Activated naive CD4-positive, alpha-beta T cell treated with anti-CD3 and anti-CD28 coated beads, Interleukin-2, amount 50 U/mL, for 24 hours (primary cell): ENCODE results near the gene SEMA5A.

Experiments
- H3K27ac Mint-ChIP-seq: one replicate; pipeline ENCODE4 v1.8.0; 2021; ENCODE audit warnings: mild to moderate bottlenecking, mixed read lengths
- H3K27me3 Mint-ChIP-seq: one replicate; pipeline ENCODE4 v1.8.0; 2021; ENCODE audit warnings: mixed read lengths
- H3K36me3 Mint-ChIP-seq: one replicate; pipeline ENCODE4 v1.8.0; 2021; ENCODE audit warnings: mixed read lengths
- H3K4me1 Mint-ChIP-seq: one replicate; pipeline ENCODE4 v1.8.0; 2021; ENCODE audit warnings: mixed read lengths
- H3K4me3 Mint-ChIP-seq: one replicate; pipeline ENCODE4 v1.8.0; 2021; ENCODE audit warnings: mild to moderate bottlenecking, mixed read lengths
- H3K9me3 Mint-ChIP-seq: one replicate; pipeline ENCODE4 v1.8.0; 2021; ENCODE audit warnings: mixed read lengths

Gene SEMA5A

GRCh38 chr5:9394221-9394620 lies 151.7 kb downstream of the SEMA5A start:
- no peak overlapping the region for H3K4me3 Mint-ChIP-seq
- no peaks in the 10 kb centered on the region for H3K36me3 Mint-ChIP-seq
- H3K27ac Mint-ChIP-seq, result no peak overlapping the region
- peaks cover 9% of the 10 kb centered on the region for H3K9me3 Mint-ChIP-seq
- no peaks in the 10 kb centered on the region for H3K4me1 Mint-ChIP-seq
- no peaks in the 10 kb centered on the region for H3K27me3 Mint-ChIP-seq

GRCh38 chr5:9392625-9393024 lies 153.2 kb downstream of the SEMA5A start:
- Mint-ChIP-seq H3K4me3 (no peak overlapping the region), H3K36me3 (no peaks in the 10 kb centered on the region), H3K4me1 (no peaks in the 10 kb centered on the region), H3K27me3 (no peaks in the 10 kb centered on the region), H3K9me3 (peaks cover 12% of the 10 kb centered on the region), H3K27ac (no peak overlapping the region)

- H3K27ac Mint-ChIP-seq, result no peak overlapping the region
- no peak overlapping the region for H3K4me3 Mint-ChIP-seq
- H3K27me3 Mint-ChIP-seq, result no peaks in the 10 kb centered on the region
- H3K4me1 Mint-ChIP-seq, result no peaks in the 10 kb centered on the region
- no peaks in the 10 kb centered on the region for H3K36me3 Mint-ChIP-seq
- peaks cover 12% of the 10 kb centered on the region for H3K9me3 Mint-ChIP-seq
Observed at GRCh38 chr5:9391080-9391479, 154.8 kb downstream of the SEMA5A start.

- Mint-ChIP-seq H3K27me3 (no peaks in the 10 kb centered on the region), H3K27ac (no peak overlapping the region), H3K4me1 (no peaks in the 10 kb centered on the region), H3K9me3 (peaks cover 12% of the 10 kb centered on the region), H3K36me3 (no peaks in the 10 kb centered on the region), H3K4me3 (no peak overlapping the region)
Observed at GRCh38 chr5:9390113-9390512, 155.8 kb downstream of the SEMA5A start.

- no peak overlapping the region for H3K4me3 Mint-ChIP-seq
- no peaks in the 10 kb centered on the region for H3K4me1 Mint-ChIP-seq
- peaks cover 12% of the 10 kb centered on the region for H3K9me3 Mint-ChIP-seq
- no peaks in the 10 kb centered on the region for H3K36me3 Mint-ChIP-seq
- H3K27ac Mint-ChIP-seq, result no peak overlapping the region
- H3K27me3 Mint-ChIP-seq, result no peaks in the 10 kb centered on the region
Observed at GRCh38 chr5:9388941-9389674, 156.8 kb downstream of the SEMA5A start.

GRCh38 chr5:9387879-9388278 lies 158.0 kb downstream of the SEMA5A start:
- H3K4me3 Mint-ChIP-seq, result no peak overlapping the region
- no peaks in the 10 kb centered on the region for H3K36me3 Mint-ChIP-seq
- peaks cover 12% of the 10 kb centered on the region for H3K9me3 Mint-ChIP-seq
- no peaks in the 10 kb centered on the region for H3K27me3 Mint-ChIP-seq
- H3K4me1 Mint-ChIP-seq, result no peaks in the 10 kb centered on the region
- no peak overlapping the region for H3K27ac Mint-ChIP-seq

- H3K36me3 Mint-ChIP-seq, result no peaks in the 10 kb centered on the region
- H3K4me3 Mint-ChIP-seq, result no peak overlapping the region
- H3K27me3 Mint-ChIP-seq, result no peaks in the 10 kb centered on the region
- H3K9me3 Mint-ChIP-seq, result peaks cover 12% of the 10 kb centered on the region
- H3K27ac Mint-ChIP-seq, result no peak overlapping the region
- H3K4me1 Mint-ChIP-seq, result no peaks in the 10 kb centered on the region
Observed at GRCh38 chr5:9386945-9387344, 158.9 kb downstream of the SEMA5A start.

GRCh38 chr5:9382522-9382921 lies 163.4 kb downstream of the SEMA5A start:
- Mint-ChIP-seq H3K36me3 (no peaks in the 10 kb centered on the region), H3K27ac (no peak overlapping the region), H3K27me3 (no peaks in the 10 kb centered on the region), H3K9me3 (no peaks in the 10 kb centered on the region), H3K4me3 (no peak overlapping the region), H3K4me1 (no peaks in the 10 kb centered on the region)

GRCh38 chr5:9381464-9381863 lies 164.4 kb downstream of the SEMA5A start:
- Mint-ChIP-seq H3K27ac (no peak overlapping the region), H3K4me1 (no peaks in the 10 kb centered on the region), H3K27me3 (no peaks in the 10 kb centered on the region), H3K4me3 (no peak overlapping the region), H3K36me3 (no peaks in the 10 kb centered on the region), H3K9me3 (no peaks in the 10 kb centered on the region)

GRCh38 chr5:9380109-9380508 lies 165.8 kb downstream of the SEMA5A start:
- Mint-ChIP-seq H3K27ac (no peak overlapping the region), H3K36me3 (no peaks in the 10 kb centered on the region), H3K9me3 (no peaks in the 10 kb centered on the region), H3K27me3 (no peaks in the 10 kb centered on the region), H3K4me3 (no peak overlapping the region), H3K4me1 (no peaks in the 10 kb centered on the region)

- no peaks in the 10 kb centered on the region for H3K9me3 Mint-ChIP-seq
- H3K27me3 Mint-ChIP-seq, result no peaks in the 10 kb centered on the region
Observed at GRCh38 chr5:9376363-9377117, 169.3 kb downstream of the SEMA5A start.

GRCh38 chr5:9375756-9376155 lies 170.1 kb downstream of the SEMA5A start:
- H3K4me3 Mint-ChIP-seq, result no peak overlapping the region

More at GRCh38 chr5:9376363-9377117, 169.3 kb downstream of the SEMA5A start:
- Mint-ChIP-seq H3K4me1 (no peaks in the 10 kb centered on the region), H3K4me3 (no peak overlapping the region), H3K36me3 (no peaks in the 10 kb centered on the region), H3K27ac (no peak overlapping the region)

GRCh38 chr5:9374025-9374424 lies 171.8 kb downstream of the SEMA5A start:
- Mint-ChIP-seq H3K36me3 (no peaks in the 10 kb centered on the region), H3K27ac (no peak overlapping the region), H3K9me3 (peaks cover 8% of the 10 kb centered on the region), H3K4me1 (no peaks in the 10 kb centered on the region), H3K4me3 (no peak overlapping the region), H3K27me3 (no peaks in the 10 kb centered on the region)

More at GRCh38 chr5:9375756-9376155, 170.1 kb downstream of the SEMA5A start:
- H3K4me1 Mint-ChIP-seq, result no peaks in the 10 kb centered on the region
- H3K27me3 Mint-ChIP-seq, result no peaks in the 10 kb centered on the region
- no peak overlapping the region for H3K27ac Mint-ChIP-seq
- no peaks in the 10 kb centered on the region for H3K36me3 Mint-ChIP-seq
- H3K9me3 Mint-ChIP-seq, result no peaks in the 10 kb centered on the region

- H3K9me3 Mint-ChIP-seq, result peaks cover 8% of the 10 kb centered on the region
- H3K27me3 Mint-ChIP-seq, result no peaks in the 10 kb centered on the region
- H3K27ac Mint-ChIP-seq, result no peak overlapping the region
- H3K36me3 Mint-ChIP-seq, result no peaks in the 10 kb centered on the region
- H3K4me3 Mint-ChIP-seq, result no peak overlapping the region
- no peaks in the 10 kb centered on the region for H3K4me1 Mint-ChIP-seq
Observed at GRCh38 chr5:9373571-9373970, 172.3 kb downstream of the SEMA5A start.

- Mint-ChIP-seq H3K36me3 (no peaks in the 10 kb centered on the region), H3K9me3 (peaks cover 8% of the 10 kb centered on the region), H3K27me3 (no peaks in the 10 kb centered on the region), H3K4me3 (no peak overlapping the region), H3K4me1 (no peaks in the 10 kb centered on the region), H3K27ac (no peak overlapping the region)
Observed at GRCh38 chr5:9370256-9370655, 175.6 kb downstream of the SEMA5A start.

GRCh38 chr5:9365512-9365911 lies 180.4 kb downstream of the SEMA5A start:
- Mint-ChIP-seq H3K4me1 (peaks cover 5% of the 10 kb centered on the region), H3K27ac (no peak overlapping the region), H3K4me3 (no peak overlapping the region), H3K27me3 (peaks cover 2% of the 10 kb centered on the region), H3K9me3 (peaks cover 12% of the 10 kb centered on the region), H3K36me3 (peaks cover 3% of the 10 kb centered on the region)
